GM10847 (cell line): Measurements from ENCODE around the gene HOXC12.

Experiments used
- POLR2A ChIP-seq: IDR thresholded peaks from 2 replicates; pipeline ENCODE4 v1.6.1; 2011; ENCODE audit not compliant: insufficient read length; ENCODE audit errors: extremely low read depth

Gene HOXC12

GRCh38 chr12:53972152-53972702 lies 17.5 kb downstream of the HOXC12 start:
- no peak for TF ChIP-seq POLR2A

GRCh38 chr12:53972722-53973235 lies 18.1 kb downstream of the HOXC12 start, which contains the start of gene HOXC11:
Gene HOXC11, plus strand, starts transcription at chr12:53973126. Its CDS starts 116 bp downstream, at chr12:53973242.
- no peak for TF ChIP-seq POLR2A

DNA sequence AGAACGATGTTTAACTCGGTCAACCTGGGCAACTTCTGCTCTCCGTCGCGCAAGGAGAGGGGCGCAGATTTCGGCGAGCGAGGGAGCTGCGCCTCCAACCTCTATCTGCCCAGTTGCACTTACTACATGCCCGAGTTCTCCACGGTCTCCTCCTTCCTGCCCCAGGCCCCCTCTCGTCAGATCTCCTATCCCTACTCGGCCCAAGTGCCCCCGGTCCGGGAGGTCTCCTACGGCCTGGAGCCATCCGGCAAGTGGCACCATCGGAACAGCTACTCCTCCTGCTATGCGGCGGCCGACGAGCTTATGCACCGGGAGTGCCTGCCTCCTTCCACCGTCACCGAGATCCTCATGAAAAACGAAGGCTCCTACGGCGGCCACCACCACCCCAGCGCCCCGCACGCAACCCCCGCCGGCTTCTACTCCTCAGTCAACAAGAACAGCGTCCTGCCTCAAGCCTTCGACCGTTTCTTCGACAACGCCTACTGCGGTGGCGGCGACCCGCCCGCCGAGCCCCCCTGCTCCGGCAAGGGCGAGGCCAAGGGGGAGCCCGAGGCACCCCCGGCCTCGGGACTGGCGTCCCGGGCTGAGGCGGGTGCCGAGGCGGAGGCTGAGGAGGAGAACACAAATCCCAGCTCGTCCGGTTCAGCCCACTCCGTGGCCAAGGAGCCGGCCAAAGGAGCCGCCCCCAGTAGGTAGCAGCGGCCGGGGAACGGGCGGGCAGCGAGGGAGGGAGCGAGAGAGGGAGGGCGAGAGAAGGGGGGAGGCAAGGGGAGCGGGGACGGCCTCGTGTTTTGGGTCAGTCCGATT lies 18.7 kb downstream of the HOXC12 start:
- no peak for TF ChIP-seq POLR2A

DNA sequence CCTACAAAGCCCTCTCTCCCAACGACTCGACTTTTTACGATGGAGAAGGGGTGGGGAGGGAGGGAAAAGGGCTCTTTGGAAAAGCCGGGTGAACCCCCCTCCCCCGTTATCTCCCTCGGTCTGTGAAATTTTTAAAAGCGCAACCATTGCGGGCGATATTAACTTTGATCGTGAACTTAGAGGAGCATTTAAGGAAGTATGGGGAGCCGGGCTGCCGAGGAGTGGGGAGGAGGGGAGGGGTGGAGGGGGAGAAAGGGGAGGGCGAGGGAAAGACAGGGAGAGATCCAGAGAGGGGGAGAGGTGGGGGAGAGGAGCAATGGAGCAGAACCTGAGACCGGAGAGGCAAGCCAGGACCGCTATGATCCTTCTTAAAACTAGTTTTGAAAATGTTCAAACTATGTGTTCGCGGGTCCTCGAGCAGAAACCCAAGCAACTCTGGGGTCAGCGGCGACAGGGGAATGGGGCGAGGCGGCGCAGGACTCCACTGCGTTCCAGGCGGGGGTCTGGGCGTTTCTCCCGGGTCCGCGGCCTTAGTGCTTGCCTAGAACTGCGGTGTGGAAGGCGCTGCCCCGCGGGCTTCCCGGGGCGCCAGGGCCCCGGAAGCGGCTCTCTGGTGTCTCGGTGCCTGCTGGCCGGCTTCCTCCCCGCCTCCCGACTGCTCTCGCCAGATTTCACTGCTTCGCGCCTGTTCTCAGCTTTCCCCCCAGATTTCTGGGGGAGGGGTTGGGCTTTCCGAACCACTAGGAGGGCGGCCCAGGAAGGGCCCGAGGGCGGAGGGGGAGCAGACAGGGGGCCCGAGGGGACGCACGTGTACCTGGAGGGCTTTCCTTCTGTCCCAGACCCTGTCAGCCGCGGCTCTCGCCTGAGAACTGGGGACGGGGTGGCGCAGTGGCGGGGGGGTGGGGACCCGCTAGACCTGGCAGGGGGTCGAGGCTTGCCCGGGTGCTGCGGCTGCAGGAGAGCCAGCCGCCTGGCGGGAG lies 19.7 kb downstream of the HOXC12 start, which contains the start of gene HOTAIR:
Gene HOTAIR (minus strand): TSS at position 871 of the 980 bp plus-strand sequence.
- TF ChIP-seq POLR2A: no peak

- TF ChIP-seq POLR2A: no peak
Observed at GRCh38 chr12:53975064-53975471, 20.4 kb downstream of the HOXC12 start.

DNA sequence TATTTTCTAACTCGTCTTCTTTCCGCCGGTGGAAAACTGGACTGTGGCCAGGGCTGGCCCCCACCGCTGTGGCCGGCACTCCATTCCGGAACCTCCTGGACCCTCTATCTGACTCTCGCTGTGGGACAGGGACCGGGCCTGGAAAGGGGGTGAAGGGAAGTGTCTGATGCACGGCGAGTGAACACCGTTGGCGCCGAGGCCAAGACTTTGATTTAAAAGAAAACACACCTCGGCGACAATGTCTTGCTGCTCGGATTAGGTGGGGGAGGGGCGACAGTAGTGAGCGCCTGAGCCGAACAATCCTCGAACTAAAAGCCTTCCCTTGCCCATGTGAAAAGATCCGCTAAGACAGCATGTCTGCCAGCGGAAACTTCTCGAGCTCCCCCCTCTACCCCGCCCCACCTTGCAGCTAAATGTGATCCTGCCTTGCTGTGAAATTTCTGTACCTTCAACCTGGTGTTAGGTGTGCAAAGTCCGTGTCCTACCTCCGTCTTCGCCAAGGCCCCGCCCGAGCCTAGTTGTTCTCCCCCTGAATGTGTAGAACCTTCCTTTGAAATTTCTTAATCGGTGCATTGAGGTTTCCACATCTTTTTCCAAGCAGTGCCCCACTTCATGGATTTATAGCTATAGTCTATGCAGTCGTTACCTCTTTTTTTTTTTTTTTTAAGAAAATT lies 20.9 kb downstream of the HOXC12 start:
- no peak for TF ChIP-seq POLR2A

DNA sequence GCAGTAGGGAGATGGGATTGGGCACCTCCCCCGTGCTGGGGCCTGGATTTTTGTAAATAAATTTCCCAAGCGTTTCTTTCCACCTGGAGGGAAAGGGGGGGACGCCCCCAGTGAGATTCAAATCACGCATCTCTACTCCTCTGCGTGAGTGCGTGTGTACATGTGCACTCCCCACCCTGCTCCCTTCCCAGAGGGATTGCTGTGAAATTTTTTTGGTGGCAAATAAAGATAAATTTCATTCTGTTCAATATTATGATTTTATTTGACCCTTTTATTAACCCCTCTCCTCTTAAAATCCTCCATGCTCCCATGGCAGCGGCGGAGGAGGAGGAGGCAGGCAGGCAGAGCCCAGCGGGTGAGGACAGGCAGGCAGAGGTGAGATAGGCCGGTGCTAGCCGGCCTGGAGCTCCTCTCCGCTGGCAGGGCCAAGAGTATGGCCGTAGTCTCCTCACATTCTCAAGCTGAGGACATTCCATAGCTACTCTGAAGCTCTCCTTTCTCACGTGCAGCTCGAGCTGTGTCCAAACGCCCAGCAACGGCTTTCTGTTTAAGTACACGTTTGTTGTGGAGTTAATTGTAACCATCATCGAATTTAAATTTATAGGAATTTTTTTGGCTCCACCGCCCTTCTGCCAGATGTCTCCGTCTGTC lies 21.6 kb downstream of the HOXC12 start:
- TF ChIP-seq POLR2A: no peak

- no peak for TF ChIP-seq POLR2A
Observed at GRCh38 chr12:53976823-53977595, 22.3 kb downstream of the HOXC12 start.

- no peak for TF ChIP-seq POLR2A
Observed at GRCh38 chr12:53977596-53978445, 23.1 kb downstream of the HOXC12 start.

DNA sequence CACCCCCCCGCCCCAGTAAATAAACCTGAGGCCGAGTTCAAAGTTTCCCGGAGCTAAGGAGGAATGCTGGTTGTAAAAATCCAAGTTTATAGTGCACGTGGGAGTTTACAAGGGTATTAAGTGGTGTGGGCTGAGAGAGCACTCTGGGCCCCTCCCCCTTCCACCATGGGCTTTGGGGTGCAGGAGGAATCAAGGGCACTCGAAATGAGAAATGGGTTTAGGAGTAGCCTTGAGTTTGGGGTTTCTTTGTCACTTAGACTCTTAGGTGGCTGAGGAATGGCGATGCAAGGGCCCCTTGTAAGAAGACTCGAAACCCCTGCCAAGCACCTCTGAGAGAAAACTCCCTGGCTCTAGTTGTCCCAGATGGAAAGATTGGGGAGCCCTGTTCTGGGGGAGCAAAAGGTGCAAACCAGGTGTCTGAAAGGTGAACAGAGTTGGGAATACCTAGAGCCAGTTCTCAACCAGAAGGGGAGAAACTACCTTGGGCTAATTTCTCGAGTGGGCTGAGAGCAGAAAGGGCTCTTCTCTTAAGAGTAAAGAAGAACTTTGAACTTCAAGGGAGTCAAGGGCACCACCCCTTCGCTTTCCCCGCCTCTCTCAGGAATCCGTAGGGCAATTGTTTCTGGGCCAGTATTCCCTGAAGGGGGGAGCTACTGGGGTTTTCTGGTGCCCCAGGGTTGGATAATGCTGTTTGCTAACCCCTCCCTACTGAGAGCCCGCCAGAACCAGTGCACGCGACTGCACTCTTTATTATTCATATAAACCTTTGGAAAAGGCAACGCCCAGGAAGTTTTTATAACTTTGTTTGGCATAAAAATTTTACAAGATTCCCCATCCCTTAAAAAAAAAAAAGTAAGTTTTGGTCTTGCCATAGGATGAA lies 24.0 kb downstream of the HOXC12 start:
- no peak for TF ChIP-seq POLR2A

- TF ChIP-seq POLR2A: no peak
Observed at GRCh38 chr12:53980104-53980801, 25.6 kb downstream of the HOXC12 start.
